Fibroblast of skin of right biceps (primary cell): ENCODE measurements around the gene MTAP.
"Not testable (repeated sequence)": the region's sequence is repeated elsewhere in the genome, so short reads cannot be mapped to it uniquely, and the experiment has no call there.

Experiments used
- DNase-seq: peaks from one replicate; pipeline ENCODE4 v3.0.0-alpha.2; 2013

Gene MTAP

GRCh38 chr9:21927752-21928151 lies 125.3 kb downstream of the MTAP start:
- DNase-seq, result no peak

- DNase-seq, result no peak
Measured at GRCh38 chr9:21931428-21931827, 129.0 kb downstream of the MTAP start.

GRCh38 chr9:21933281-21933680 lies 130.8 kb downstream of the MTAP start:
- no peak for DNase-seq

- peak; percentile 31 for DNase-seq
Measured at GRCh38 chr9:21933865-21934264, 131.4 kb downstream of the MTAP start.

- no peak for DNase-seq
Measured at GRCh38 chr9:21935631-21936030, 133.2 kb downstream of the MTAP start.

GRCh38 chr9:21936161-21936560 lies 133.7 kb downstream of the MTAP start:
- DNase-seq, result no peak

GRCh38 chr9:21941337-21941995 lies 139.0 kb downstream of the MTAP start:
- DNase-seq, result no peak

- no peak for DNase-seq
Measured at GRCh38 chr9:21943464-21943863, 141.0 kb downstream of the MTAP start.

- no peak for DNase-seq
Measured at GRCh38 chr9:21945606-21946005, 143.2 kb downstream of the MTAP start.

GRCh38 chr9:21958833-21959232 lies 156.4 kb downstream of the MTAP start:
- DNase-seq, result no peak

GRCh38 chr9:21959268-21959667 lies 156.8 kb downstream of the MTAP start:
- DNase-seq, result not testable (repeated sequence)

GRCh38 chr9:21961569-21961968 lies 159.1 kb downstream of the MTAP start:
- no peak for DNase-seq

GRCh38 chr9:21964925-21965385 lies 162.5 kb downstream of the MTAP start:
- peak; percentile 18 for DNase-seq

GRCh38 chr9:21965401-21965951 lies 163.0 kb downstream of the MTAP start:
- peak; percentile 77 for DNase-seq

GRCh38 chr9:21966140-21966851 lies 163.9 kb downstream of the MTAP start:
- no peak for DNase-seq

GRCh38 chr9:21967169-21967568 lies 164.7 kb downstream of the MTAP start:
- no peak for DNase-seq

- DNase-seq, result peak; percentile 26
Measured at GRCh38 chr9:21967702-21968101, 165.3 kb downstream of the MTAP start.

- DNase-seq, result peak; percentile 16
Measured at GRCh38 chr9:21968331-21969010, 166.0 kb downstream of the MTAP start.

GRCh38 chr9:21969011-21969940 lies 166.8 kb downstream of the MTAP start:
- DNase-seq, result no peak

- no peak for DNase-seq
Measured at GRCh38 chr9:21969951-21970799, 167.7 kb downstream of the MTAP start.
